Upper lobe of right lung (tissue), 1 donor: Measurements from ENCODE around the gene BCL2L15. TPM values are rescaled to one million over a fixed set of nuclear protein-coding genes. Genes with fewer than 3 reads are reported as not detected.

ENCODE experiments used
- ATAC-seq: fragments of 200-7000 bp; cut with Tn5 transposase; one replicate; pipeline ENCODE4 v1.9.1; 2020; ENCODE audit warnings: mild to moderate bottlenecking, moderate library complexity
- DNase-seq: peaks from one replicate; pipeline ENCODE4 v3.0.0-alpha.2; 2020
- H3K27ac ChIP-seq: fragments of 200-600 bp; one replicate; pipeline ENCODE4 v1.8.0; 2022
- H3K27me3 ChIP-seq: fragments of 200-600 bp; one replicate; pipeline ENCODE4 v1.8.0; 2022; ENCODE audit warnings: mild to moderate bottlenecking
- H3K36me3 ChIP-seq: fragments of 200-600 bp; one replicate; pipeline ENCODE4 v1.8.0; 2022
- H3K4me1 ChIP-seq: fragments of 200-600 bp; one replicate; pipeline ENCODE4 v1.8.0; 2022
- H3K4me3 ChIP-seq: fragments of 200-600 bp; one replicate; pipeline ENCODE4 v1.8.0; 2022; ENCODE audit warnings: mild to moderate bottlenecking
- H3K9me3 ChIP-seq: fragments of 200-600 bp; one replicate; pipeline ENCODE4 v1.8.0; 2022
- CTCF ChIP-seq: fragments of 200-600 bp; IDR thresholded peaks from one replicate; pipeline ENCODE4 v1.8.0; 2022; ENCODE audit warnings: antibody characterized with exemption
- intact Hi-C: fragments of 100-400 bp; cut with DNase I; formaldehyde crosslinking; loops from one replicate; pipeline ENCODE4 v1.11.0; 2022
- total RNA-seq: library from RNA; stranded (reverse); fragmentation: NEBNext Ultra II Directional; extraction: Animal tissue kit (Norgen Biotek cat#: 25700); gene quantifications from one replicate; pipeline ENCODE4 v1.2.1, GENCODE V29; 2021
- donor health status: DM: no; HTN: yes; CAD: no; lungs with severe emphysema.

BCL2L15 gene
- total RNA-seq, 1 donor from 2014 or later, result 1.8 TPM

- Histone ChIP-seq H3K4me1 (no peaks in the 10 kb centered on the region), H3K4me3 (no peak overlapping the region), H3K27me3 (no peaks in the 10 kb centered on the region), H3K36me3 (no peaks in the 10 kb centered on the region), H3K27ac (no peak overlapping the region), H3K9me3 (no peaks in the 10 kb centered on the region)
- intact Hi-C loops, result loop anchor here (10.0 kb wide), 1 partner anchor 60 kb away; no protein-coding TSS in a partner anchor
- no peak for ATAC-seq
- TF ChIP-seq CTCF, result no peak
- no peak for DNase-seq
Observed at GRCh38 chr1:113834716-113835115, 52.7 kb downstream of the BCL2L15 start.

Other genes starting within 250 kb of the BCL2L15 start
- gene PHTF1, start 128.1 kb downstream of the BCL2L15 start, total RNA-seq, result 18.9 TPM
- 23.2 TPM for gene RSBN1, start 75.1 kb downstream of the BCL2L15 start, total RNA-seq
- 12.2 TPM for gene PTPN22, start 15.9 kb downstream of the BCL2L15 start, total RNA-seq
- gene AP4B1, start 17.2 kb upstream of the BCL2L15 start, total RNA-seq, result 16.1 TPM
- gene DCLRE1B, start 17.7 kb upstream of the BCL2L15 start, total RNA-seq, result 6.6 TPM
- gene HIPK1, start 41.7 kb upstream of the BCL2L15 start, total RNA-seq, result 77.8 TPM
- 43.5 TPM for gene OLFML3, start 91.9 kb upstream of the BCL2L15 start, total RNA-seq